Naive thymus-derived CD8-positive, alpha-beta T cell (primary cell): ENCODE data around the gene DYRK4. TPM values are rescaled to one million over a fixed set of nuclear protein-coding genes. Genes with fewer than 3 reads are reported as not detected.

Source experiments
- ATAC-seq, 2 donors: fragments of 150-1000 bp; cut with Tn5 transposase in 1 of 2; sonication (Bioruptor Pico), chemical (Tn5 transposase) in 1 of 2; 1 replicate in 1 of 2; 2 replicates in 1 of 2; pipeline ENCODE4 v1.10.0; 2021; ENCODE audit warnings: mild to moderate bottlenecking in 2 of 2, moderate library complexity in 2 of 2
- POLR2A ChIA-PET: fragments of 350-600 bp; sonication (Branson Sonifier 250); formaldehyde crosslinking; loops from one replicate; lab custom pipeline; 2021; ENCODE audit warnings: antibody characterized with exemption; lab: Charles Lee
- DNase-seq, 10 donors: peaks; one replicate each; pipeline versions ENCODE4 v3.0.0 to v3.0.0-alpha.2; 2020 to 2022
- H3K27ac Mint-ChIP-seq, 10 donors: one replicate each; pipeline ENCODE4 v1.8.0; 2020 to 2022; ENCODE audit warnings: mild to moderate bottlenecking in 10 of 10, mixed read lengths in 10 of 10, moderate library complexity in 4 of 10, inconsistent platforms in 1 of 10
- H3K27me3 Mint-ChIP-seq, 5 donors: one replicate each; pipeline ENCODE4 v1.8.0; 2021 to 2022; ENCODE audit warnings: mixed read lengths in 5 of 5
- H3K36me3 Mint-ChIP-seq, 3 donors: one replicate each; pipeline ENCODE4 v1.8.0; 2020 to 2022; ENCODE audit warnings: mixed read lengths in 3 of 3, mild to moderate bottlenecking in 2 of 3, inconsistent platforms in 1 of 3
- H3K4me1 Mint-ChIP-seq, 4 donors: one replicate each; pipeline ENCODE4 v1.8.0; 2021 to 2022; ENCODE audit warnings: mixed read lengths in 4 of 4
- H3K4me3 Mint-ChIP-seq, 10 donors: one replicate each; pipeline ENCODE4 v1.8.0; 2020 to 2022; ENCODE audit warnings: mild to moderate bottlenecking in 10 of 10, mixed read lengths in 10 of 10, moderate library complexity in 6 of 10, inconsistent platforms in 1 of 10
- H3K9me3 Mint-ChIP-seq, 9 donors: one replicate each; pipeline ENCODE4 v1.8.0; 2020 to 2022; ENCODE audit warnings: mixed read lengths in 9 of 9, mild to moderate bottlenecking in 3 of 9, inconsistent platforms in 1 of 9, moderate library complexity in 1 of 9
- polyA plus RNA-seq, 3 donors: library from polyadenylated mRNA; unstranded; fragments of 300-500 nt; fragmentation: Illumina TruSeq; gene quantifications; one replicate each; pipeline ENCODE4 v1.2.3, GENCODE V29; 2021
- total RNA-seq, 8 experiments: library from RNA in 2 of 8; stranded (reverse) in 2 of 8; gene quantifications; one replicate each; pipeline ENCODE4 v1.2.3 and lab custom pipeline; 2021 to 2026

The DYRK4 gene
- total and polyA plus RNA-seq, 5 experiments from 2014 or later: 20.6 to 42.5 (median 28.8) TPM

DNA sequence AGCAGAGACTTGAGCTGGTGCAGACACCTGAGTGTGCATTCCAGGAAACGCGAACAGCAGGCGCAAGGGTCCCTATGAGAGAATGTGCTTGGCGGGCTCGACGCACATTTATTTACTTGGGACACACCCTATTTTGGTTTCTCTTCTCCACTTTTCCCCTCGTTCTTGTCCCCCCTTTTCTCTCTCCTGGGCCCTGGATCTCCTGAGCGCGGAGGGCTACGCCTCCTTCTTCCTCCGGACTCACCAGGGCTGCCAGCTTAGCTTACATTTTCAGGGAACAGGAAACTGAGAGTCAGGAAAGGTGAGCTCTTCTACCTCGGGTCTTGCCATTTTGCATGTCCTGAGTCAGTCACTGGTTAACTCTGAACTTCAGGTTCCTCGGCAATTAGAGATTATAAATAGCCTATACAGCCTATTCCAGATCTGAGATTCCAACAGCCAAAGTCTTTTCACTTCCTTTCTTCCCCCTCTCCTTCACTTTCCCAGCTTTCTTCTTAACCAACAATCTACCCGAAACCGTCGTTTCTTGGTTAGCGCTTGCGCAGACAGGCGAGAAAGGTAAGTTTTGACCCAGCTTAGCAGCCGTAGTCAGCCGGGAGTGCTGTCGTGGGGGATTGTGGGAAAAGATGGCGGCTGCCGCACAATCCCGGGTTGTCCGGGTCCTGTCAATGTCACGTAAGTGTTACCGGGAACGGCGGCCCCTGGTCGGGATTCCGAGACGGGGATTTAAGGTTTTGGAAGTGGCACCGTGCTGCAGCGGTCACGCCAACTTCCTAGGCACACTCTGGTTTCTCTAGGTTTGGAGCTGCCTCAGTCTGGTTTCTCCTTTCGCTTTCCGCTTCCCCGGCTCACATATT is 86.7 kb downstream of the DYRK4 start, which contains the start of the genes AKAP3 and NDUFA9:
Gene AKAP3 (minus strand): TSS at position 551 of the 857 bp plus-strand sequence. CDS start 10,855 bp downstream, outside the sequence.
Gene NDUFA9 (plus strand): TSS at position 614 of the 857 bp plus-strand sequence. CDS start 13 bp downstream, at position 627.
- ATAC-seq (peak; percentile 95 to 98), DNase-seq (peak; percentile 60 to 89 (median 76))
- H3K4me3 Mint-ChIP-seq: peak within 1 kb of the TSS; percentile 91 to 100 (median 97)
- H3K4me1 Mint-ChIP-seq: peaks cover 23 to 60% (median 54%) of the 10 kb centered on the region in 4 donors
- H3K27me3 Mint-ChIP-seq: no peaks in the 10 kb centered on the region
- H3K36me3 Mint-ChIP-seq: peaks cover 0 to 14% (median 2%) of the 10 kb centered on the region in 3 donors
- no peaks in the 10 kb centered on the region for H3K9me3 Mint-ChIP-seq
- peak within 1 kb of the TSS; percentile 92 to 99 (median 97) for H3K27ac Mint-ChIP-seq
- POLR2A ChIA-PET: interaction anchor here (1.1 to 1.9 kb wide), 4 partner anchors 8 to 50 kb away, joined by 3 to 10 read pairs (median 4); no protein-coding TSS in a partner anchor

DNA sequence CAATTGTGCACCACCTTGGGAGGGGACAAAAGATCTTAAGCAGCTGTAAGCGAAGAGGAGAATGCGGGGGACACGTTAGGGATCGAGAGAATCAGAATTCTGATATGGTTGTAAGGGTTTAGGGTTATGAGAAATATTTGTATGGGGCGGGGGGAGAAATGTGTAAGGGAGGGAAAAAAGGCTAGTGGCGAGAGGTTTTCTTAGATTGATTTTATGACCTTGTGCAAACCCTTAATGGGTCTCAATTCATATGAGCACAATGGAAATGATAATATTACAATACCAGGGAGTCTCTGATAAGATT is 87.3 kb downstream of the DYRK4 start:
- H3K27ac Mint-ChIP-seq: peak overlapping the region; percentile 92 to 99 (median 97)
- no peaks in the 10 kb centered on the region for H3K27me3 Mint-ChIP-seq
- H3K36me3 Mint-ChIP-seq: peaks cover 0 to 19% (median 3%) of the 10 kb centered on the region in 3 donors
- no peak for ATAC-seq
- H3K9me3 Mint-ChIP-seq: no peaks in the 10 kb centered on the region
- DNase-seq: no peak
- POLR2A ChIA-PET: interaction anchor here (1.1 to 1.9 kb wide), 4 partner anchors 9 to 49 kb away, joined by 3 to 10 read pairs (median 4); no protein-coding TSS in a partner anchor
- peaks cover 26 to 66% (median 58%) of the 10 kb centered on the region in 4 donors for H3K4me1 Mint-ChIP-seq
- H3K4me3 Mint-ChIP-seq: peak overlapping the region; percentile 91 to 100 (median 97)

DNA sequence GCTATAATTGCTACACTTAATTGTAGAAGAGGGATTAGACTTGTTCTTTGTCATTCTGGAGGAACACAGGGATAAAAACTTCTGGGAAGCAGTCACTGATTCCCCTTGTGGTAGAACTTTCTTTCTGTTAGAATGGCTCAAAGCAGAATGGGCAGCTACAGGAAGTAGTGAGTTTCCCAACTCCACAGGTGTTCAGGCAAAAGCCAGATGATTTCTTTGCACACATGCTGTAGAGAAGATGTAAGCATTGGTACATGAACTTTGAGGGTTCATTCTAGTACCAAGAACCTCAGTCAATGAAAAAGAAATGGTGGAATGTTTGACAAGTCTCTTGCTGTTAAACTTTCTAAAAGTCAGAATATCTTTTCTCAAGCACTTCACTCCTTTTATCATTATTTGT is 91.2 kb downstream of the DYRK4 start:
- Mint-ChIP-seq H3K27ac (no peak overlapping the region), H3K4me1 (peaks cover 26 to 62% (median 56%) of the 10 kb centered on the region in 4 donors), H3K9me3 (no peaks in the 10 kb centered on the region), H3K27me3 (no peaks in the 10 kb centered on the region), H3K36me3 (peaks cover 13 to 56% (median 14%) of the 10 kb centered on the region in 3 donors), H3K4me3 (no peak overlapping the region)
- POLR2A ChIA-PET: no interaction called here
- ATAC-seq: no peak
- DNase-seq: no peak

DNA sequence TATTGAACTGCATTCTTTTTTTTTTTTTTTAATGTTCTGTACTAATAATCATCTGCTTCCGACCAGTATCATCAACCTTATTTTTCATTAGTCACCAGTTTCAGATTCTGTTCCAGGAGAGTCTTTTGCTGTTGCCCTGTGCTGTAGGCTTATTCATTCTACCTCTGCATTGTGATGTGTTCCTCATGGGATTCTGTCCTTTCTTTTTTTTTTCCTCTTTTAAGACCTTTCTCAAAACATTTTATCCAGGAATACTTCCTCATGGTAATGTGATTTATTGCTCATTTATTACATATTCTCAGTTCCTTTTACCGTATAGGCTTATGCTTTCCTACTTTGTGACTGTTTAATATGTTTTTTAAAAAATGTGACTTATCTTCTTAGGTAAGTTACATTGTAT is 91.7 kb downstream of the DYRK4 start:
- ATAC-seq (no peak), DNase-seq (no peak)
- Mint-ChIP-seq H3K9me3 (no peaks in the 10 kb centered on the region), H3K27me3 (no peaks in the 10 kb centered on the region), H3K27ac (no peak overlapping the region), H3K36me3 (peaks cover 13 to 58% (median 14%) of the 10 kb centered on the region in 3 donors), H3K4me1 (peaks cover 24 to 58% (median 52%) of the 10 kb centered on the region in 4 donors), H3K4me3 (no peak overlapping the region)
- POLR2A ChIA-PET: no interaction called here

Other genes with a start within 250 kb of the DYRK4 start
- gene TIGAR, start 241.0 kb upstream of the DYRK4 start, total RNA-seq: 10 to 100 TPM; 10.6 to 14.0 TPM
- 1 to 10 TPM; 2.1 to 4.2 (median 2.5) TPM for gene TIGAR, start 241.0 kb upstream of the DYRK4 start, polyA plus RNA-seq
- gene FGF23, start 182.5 kb upstream of the DYRK4 start, total RNA-seq: not detected
- not detected for gene FGF23, start 182.5 kb upstream of the DYRK4 start, polyA plus RNA-seq
- not detected for gene FGF6, start 116.4 kb upstream of the DYRK4 start, total RNA-seq
- gene FGF6, start 116.4 kb upstream of the DYRK4 start, polyA plus RNA-seq: not detected
- gene RAD51AP1, start 23.3 kb upstream of the DYRK4 start, total RNA-seq: 1 to 10 TPM; 1.3 to 1.6 TPM
- 1 to 10 TPM in 2 of 3 donors, under 1 TPM in 1; 0.74 to 2.0 (median 1.7) TPM for gene RAD51AP1, start 23.3 kb upstream of the DYRK4 start, polyA plus RNA-seq
- 1 to 10 TPM; 5.9 to 8.9 TPM for gene AKAP3, start 86.8 kb downstream of the DYRK4 start, total RNA-seq
- gene AKAP3, start 86.8 kb downstream of the DYRK4 start, polyA plus RNA-seq: 1 to 10 TPM in 2 of 3 donors, under 1 TPM in 1; 0.90 to 4.7 (median 1.9) TPM
- gene NDUFA9, start 86.9 kb downstream of the DYRK4 start, total RNA-seq: 10 to 100 TPM; 58.0 to 64.5 TPM
- gene NDUFA9, start 86.9 kb downstream of the DYRK4 start, polyA plus RNA-seq: 100 to 1,000 TPM; 117 to 176 (median 141) TPM
- gene GALNT8, start 158.2 kb downstream of the DYRK4 start, total RNA-seq: under 1 TPM in 1 of 2 experiments, not detected in 1; 0.86 TPM
- gene GALNT8, start 158.2 kb downstream of the DYRK4 start, polyA plus RNA-seq: under 1 TPM in 1 of 3 donors, not detected in 2; 0.89 TPM